GM19452 (cell line): ENCODE data around the gene RACGAP1.

Experiments used
- ATAC-seq: cut with Tn5 transposase; IDR thresholded peaks from one replicate; pipeline ENCODE4 v1.9.1; 2021; ENCODE audit not compliant: unreplicated experiment

RACGAP1 gene

GRCh38 chr12:49971141-49971540 is 54.2 kb downstream of the RACGAP1 start:
- no peak for ATAC-seq

GRCh38 chr12:49970658-49971057 is 54.6 kb downstream of the RACGAP1 start:
- ATAC-seq, result no peak

GRCh38 chr12:49969651-49970429 is 55.5 kb downstream of the RACGAP1 start:
- ATAC-seq, result no peak

GRCh38 chr12:49969027-49969426 is 56.3 kb downstream of the RACGAP1 start:
- ATAC-seq, result no peak

- no peak for ATAC-seq
Observed at GRCh38 chr12:49968471-49968870, 56.8 kb downstream of the RACGAP1 start.

GRCh38 chr12:49967777-49968250 is 57.5 kb downstream of the RACGAP1 start:
- ATAC-seq, result no peak

GRCh38 chr12:49967042-49967776 is 58.1 kb downstream of the RACGAP1 start:
- ATAC-seq, result no peak

GRCh38 chr12:49966511-49967041 is 58.7 kb downstream of the RACGAP1 start:
- no peak for ATAC-seq

- ATAC-seq, result no peak
Observed at GRCh38 chr12:49965836-49966235, 59.5 kb downstream of the RACGAP1 start.

GRCh38 chr12:49964849-49965624 is 60.3 kb downstream of the RACGAP1 start:
- no peak for ATAC-seq

GRCh38 chr12:49963976-49964815 is 61.1 kb downstream of the RACGAP1 start:
- no peak for ATAC-seq

- ATAC-seq, result no peak
Observed at GRCh38 chr12:49962861-49963765, 62.2 kb downstream of the RACGAP1 start.

GRCh38 chr12:49961993-49962764 is 63.1 kb downstream of the RACGAP1 start:
- no peak for ATAC-seq

GRCh38 chr12:49961111-49961922 is 64.0 kb downstream of the RACGAP1 start, which contains the start of gene AQP5:
Gene AQP5 (plus strand): TSS chr12:49961872. CDS start chr12:49962018, 146 bp downstream.
- ATAC-seq, result no peak

- no peak for ATAC-seq
Observed at GRCh38 chr12:49960474-49961110, 64.7 kb downstream of the RACGAP1 start.

- ATAC-seq, result no peak
Observed at GRCh38 chr12:49959685-49960473, 65.4 kb downstream of the RACGAP1 start.
